ENCODE results near the gene LAPTM5. TPM values are rescaled to one million over a fixed set of nuclear protein-coding genes. Genes with fewer than 3 reads are reported as not detected.
"Not testable (repeated sequence)": the region's sequence is repeated elsewhere in the genome, so short reads cannot be mapped to it uniquely, and the experiment has no call there.

LAPTM5 gene
- total RNA-seq, 1 donor from 2014 or later: 0.56 TPM

GRCh38 chr1:30770150-30770549 is 12.6 kb upstream of the LAPTM5 start:
- Mint-ChIP-seq H3K9me3 (ENCODE audit: unreplicated experiment) (peaks cover 4% of the 10 kb centered on the region), H3K4me1 (ENCODE audit: low read depth, unreplicated experiment) (no peaks in the 10 kb centered on the region), H3K27ac (ENCODE audit: unreplicated experiment) (no peak overlapping the region), H3K4me3 (ENCODE audit: unreplicated experiment) (no peak overlapping the region), H3K27me3 (ENCODE audit: unreplicated experiment) (peaks cover 2% of the 10 kb centered on the region), H3K36me3 (ENCODE audit: unreplicated experiment) (no peaks in the 10 kb centered on the region)
- TF ChIP-seq, protein P1, sequence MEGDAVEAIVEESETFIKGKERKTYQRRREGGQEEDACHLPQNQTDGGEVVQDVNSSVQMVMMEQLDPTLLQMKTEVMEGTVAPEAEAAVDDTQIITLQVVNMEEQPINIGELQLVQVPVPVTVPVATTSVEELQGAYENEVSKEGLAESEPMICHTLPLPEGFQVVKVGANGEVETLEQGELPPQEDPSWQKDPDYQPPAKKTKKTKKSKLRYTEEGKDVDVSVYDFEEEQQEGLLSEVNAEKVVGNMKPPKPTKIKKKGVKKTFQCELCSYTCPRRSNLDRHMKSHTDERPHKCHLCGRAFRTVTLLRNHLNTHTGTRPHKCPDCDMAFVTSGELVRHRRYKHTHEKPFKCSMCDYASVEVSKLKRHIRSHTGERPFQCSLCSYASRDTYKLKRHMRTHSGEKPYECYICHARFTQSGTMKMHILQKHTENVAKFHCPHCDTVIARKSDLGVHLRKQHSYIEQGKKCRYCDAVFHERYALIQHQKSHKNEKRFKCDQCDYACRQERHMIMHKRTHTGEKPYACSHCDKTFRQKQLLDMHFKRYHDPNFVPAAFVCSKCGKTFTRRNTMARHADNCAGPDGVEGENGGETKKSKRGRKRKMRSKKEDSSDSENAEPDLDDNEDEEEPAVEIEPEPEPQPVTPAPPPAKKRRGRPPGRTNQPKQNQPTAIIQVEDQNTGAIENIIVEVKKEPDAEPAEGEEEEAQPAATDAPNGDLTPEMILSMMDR (IDR thresholded peaks at IDR 0.05; ENCODE audit: partially characterized antibody, unreplicated experiment): no peak
- no peak for DNase-seq

DNA sequence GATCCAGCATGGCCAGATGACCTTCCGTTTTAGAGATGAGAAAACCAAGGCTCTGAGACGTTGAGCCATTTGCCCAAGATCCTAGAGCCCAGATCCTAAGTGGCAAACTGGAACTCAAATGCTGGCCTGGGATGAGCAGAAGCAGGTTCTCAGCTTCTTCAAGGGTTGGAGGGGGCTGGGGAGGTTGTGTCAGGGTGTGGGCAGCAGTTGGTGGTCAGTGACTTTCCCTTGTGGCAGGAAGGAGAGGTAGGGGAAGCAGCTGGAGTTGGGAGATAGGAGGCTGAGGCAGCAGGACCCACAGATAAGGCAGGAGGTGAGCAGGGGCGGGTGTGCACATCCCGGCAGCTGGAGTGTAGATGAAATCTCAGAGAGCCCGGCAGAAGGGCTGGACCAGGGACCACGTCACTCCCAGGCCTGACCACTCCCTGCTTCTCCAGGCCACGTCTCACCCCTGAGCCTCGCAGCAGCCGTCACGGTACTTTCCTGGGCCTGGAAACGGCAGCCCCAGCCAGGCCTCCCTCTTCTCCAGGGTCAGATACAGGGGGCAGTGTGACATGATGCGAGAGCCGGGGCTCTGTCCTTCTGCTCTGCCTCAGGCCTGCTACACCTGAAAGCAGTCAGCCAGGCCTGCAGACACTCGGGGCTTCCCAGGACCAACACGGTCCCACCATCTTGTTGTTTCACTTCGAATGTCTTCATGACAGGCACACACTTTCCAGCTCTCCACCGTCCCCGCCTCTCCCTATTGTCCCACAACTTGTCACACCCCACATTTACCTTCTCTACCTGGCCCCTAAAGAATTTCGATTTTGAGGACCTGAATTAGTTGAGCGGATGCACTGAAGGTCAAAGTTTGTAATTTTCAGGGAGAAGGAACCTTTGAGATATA is 11.5 kb upstream of the LAPTM5 start:
- Mint-ChIP-seq H3K4me1 (ENCODE audit: low read depth, unreplicated experiment) (no peaks in the 10 kb centered on the region), H3K4me3 (ENCODE audit: unreplicated experiment) (no peak overlapping the region), H3K27me3 (ENCODE audit: unreplicated experiment) (peaks cover 2% of the 10 kb centered on the region), H3K27ac (ENCODE audit: unreplicated experiment) (peak overlapping the region; percentile 16), H3K36me3 (ENCODE audit: unreplicated experiment) (no peaks in the 10 kb centered on the region), H3K9me3 (ENCODE audit: unreplicated experiment) (peaks cover 4% of the 10 kb centered on the region)
- no peak for DNase-seq
- TF ChIP-seq, protein P1 (IDR thresholded peaks at IDR 0.05; ENCODE audit: partially characterized antibody, unreplicated experiment): no peak

DNA sequence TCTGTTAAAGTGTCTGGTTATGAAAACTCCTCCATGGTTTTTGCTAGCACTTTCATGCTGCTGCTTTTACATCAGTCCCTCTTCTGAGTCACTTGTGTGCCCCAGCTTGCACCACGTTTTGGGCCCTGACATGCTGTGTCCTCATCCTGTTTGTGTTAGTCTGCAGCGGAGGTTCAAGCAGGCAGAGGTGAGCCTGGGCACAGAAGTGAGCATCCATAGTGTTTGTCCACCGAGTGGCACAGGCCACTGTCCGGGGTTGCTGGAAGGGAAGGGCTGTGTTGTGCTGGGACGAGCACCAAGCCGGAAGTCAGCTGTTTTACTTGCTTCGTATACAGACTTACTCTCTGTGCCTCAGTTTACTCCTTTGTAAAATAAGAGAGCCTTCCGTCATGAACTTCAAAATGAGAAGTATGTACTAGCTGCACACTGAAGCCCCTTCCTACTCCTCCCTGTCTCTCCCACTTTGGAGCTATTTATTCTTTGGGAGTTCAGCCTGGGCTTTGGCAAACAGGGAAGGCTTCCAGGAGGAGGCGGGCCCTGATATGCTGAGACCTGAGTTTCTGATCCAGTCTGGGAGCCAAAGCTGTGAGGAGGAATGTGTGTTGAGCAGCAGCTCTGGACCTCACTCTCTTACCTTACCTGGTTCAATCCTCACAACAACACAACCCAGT is 10.7 kb upstream of the LAPTM5 start:
- DNase-seq: no peak
- Mint-ChIP-seq H3K4me1 (ENCODE audit: low read depth, unreplicated experiment) (no peaks in the 10 kb centered on the region), H3K36me3 (ENCODE audit: unreplicated experiment) (no peaks in the 10 kb centered on the region), H3K9me3 (ENCODE audit: unreplicated experiment) (peaks cover 4% of the 10 kb centered on the region), H3K27ac (ENCODE audit: unreplicated experiment) (no peak overlapping the region), H3K27me3 (ENCODE audit: unreplicated experiment) (no peaks in the 10 kb centered on the region), H3K4me3 (ENCODE audit: unreplicated experiment) (no peak overlapping the region)
- TF ChIP-seq, protein P1 (IDR thresholded peaks at IDR 0.05; ENCODE audit: partially characterized antibody, unreplicated experiment): no peak

GRCh38 chr1:30766948-30767347 is 9.4 kb upstream of the LAPTM5 start:
- not testable (repeated sequence) for H3K4me3 Mint-ChIP-seq (ENCODE audit: unreplicated experiment); H3K27me3 Mint-ChIP-seq (ENCODE audit: unreplicated experiment); H3K36me3 Mint-ChIP-seq (ENCODE audit: unreplicated experiment); H3K27ac Mint-ChIP-seq (ENCODE audit: unreplicated experiment); DNase-seq; H3K4me1 Mint-ChIP-seq (ENCODE audit: low read depth, unreplicated experiment); H3K9me3 Mint-ChIP-seq (ENCODE audit: unreplicated experiment)

GRCh38 chr1:30765556-30766434 is 8.2 kb upstream of the LAPTM5 start:
- Mint-ChIP-seq H3K27me3 (ENCODE audit: unreplicated experiment) (no peaks in the 10 kb centered on the region), H3K4me1 (ENCODE audit: low read depth, unreplicated experiment) (peaks cover 14% of the 10 kb centered on the region), H3K9me3 (ENCODE audit: unreplicated experiment) (peaks cover 3% of the 10 kb centered on the region), H3K36me3 (ENCODE audit: unreplicated experiment) (no peaks in the 10 kb centered on the region), H3K4me3 (ENCODE audit: unreplicated experiment) (no peak overlapping the region), H3K27ac (ENCODE audit: unreplicated experiment) (no peak overlapping the region)
- TF ChIP-seq, protein P1 (IDR thresholded peaks at IDR 0.05; ENCODE audit: partially characterized antibody, unreplicated experiment): no peak
- DNase-seq: no peak
